HCT116 (cell line): ENCODE results near the gene LIG3. TPM values are rescaled to one million over a fixed set of nuclear protein-coding genes. Genes with fewer than 3 reads are reported as not detected.

Source experiments
- ATAC-seq: fragments of 200-7000 bp; cut with Tn5 transposase; 2 replicates; pipeline ENCODE4 v1.9.1; 2020; ENCODE audit warnings: mild to moderate bottlenecking, moderate library complexity
- BruUV-seq: library from RNA; stranded (reverse); fragments of 400-500 nt; replicated peaks from 2 replicates; lab custom pipeline; 2021; lab: Mats Ljungman, UMichigan
- CTCF ChIA-PET: fragments of 300-600 bp; sonication (Branson Sonifier 250); formaldehyde crosslinking; loops from one replicate; lab custom pipeline; 2021; ENCODE audit warnings: antibody characterized with exemption; lab: Charles Lee
- POLR2A ChIA-PET: fragments of 300-600, 350-600 bp; sonication (Branson Sonifier 250); formaldehyde crosslinking; loops from one replicate; lab custom pipeline; 2021; ENCODE audit warnings: antibody characterized with exemption; lab: Charles Lee
- RAD21 ChIA-PET, 2 experiments: fragments of 300-600 bp; sonication (Branson Sonifier 250); formaldehyde crosslinking; loops; one replicate each; lab custom pipeline; 2023; ENCODE audit warnings: low total read pairs in 2 of 2; ENCODE audit not compliant: uncharacterized antibody in 2 of 2, unreplicated experiment in 2 of 2, low non-redundant PET in 1 of 2; lab: Charles Lee
- DNase-seq: peaks from one replicate; pipeline ENCODE4 v3.0.0-alpha.2; 2010; ENCODE audit warnings: low read depth, low spot score
- H2AFZ ChIP-seq: fragments of 200-600 bp; shearing (Covaris generic), sonication (generic); 2 replicates; pipeline ENCODE4 v1.6.1; 2017; ENCODE audit warnings: low read depth, mixed run types, mixed read lengths, antibody characterized with exemption, low read length; ENCODE audit not compliant: poor library complexity, severe bottlenecking
- H3K27ac ChIP-seq: 2 replicates; pipeline ENCODE4 v1.5.1; 2012; ENCODE audit warnings: low read depth, low read length
- H3K27me3 ChIP-seq: fragments of 200-600 bp; sonication (generic); 2 replicates; pipeline ENCODE4 v1.6.1; 2016; ENCODE audit warnings: mixed run types, low read length, mixed read lengths; ENCODE audit not compliant: insufficient read depth
- H3K36me3 ChIP-seq, 2 experiments: fragments of 200-500 bp in 1 of 2; fragments of 200-600 bp in 1 of 2; sonication (Bioruptor generic) in 1 of 2; sonication (generic) in 1 of 2; 2 replicates each; pipeline versions ENCODE4 v1.5.1 to v1.6.1; 2014 to 2016; ENCODE audit warnings: low read length in 2 of 2, inconsistent platforms in 1 of 2, mixed read lengths in 1 of 2, mixed run types in 1 of 2; ENCODE audit not compliant: insufficient read depth in 2 of 2, control insufficient read depth in 1 of 2
- H3K4me1 ChIP-seq, 2 experiments: fragments of 200-600 bp in 1 of 2; sonication (generic) in 1 of 2; 2 replicates each; pipeline versions ENCODE4 v1.5.1 to v1.6.1; 2012 to 2017; ENCODE audit warnings: low read length in 2 of 2, inconsistent platforms in 1 of 2, mild to moderate bottlenecking in 1 of 2, mixed read lengths in 1 of 2, mixed run types in 1 of 2, moderate library complexity in 1 of 2; ENCODE audit not compliant: insufficient read depth in 2 of 2, control insufficient read depth in 1 of 2
- H3K4me2 ChIP-seq: fragments of 200-600 bp; sonication (generic); 2 replicates; pipeline ENCODE4 v1.6.1; 2017; ENCODE audit warnings: mixed run types, low read length, mixed read lengths
- H3K4me3 ChIP-seq, 2 experiments: fragments of 200-600 bp in 1 of 2; sonication (generic) in 1 of 2; replicated peaks in 1 of 2; 2 replicates each; pipeline ENCODE4 v1.5.1; 2011 to 2016; ENCODE audit warnings: low read length in 2 of 2, control low read depth in 1 of 2, low read depth in 1 of 2, mild to moderate bottlenecking in 1 of 2, mixed read lengths in 1 of 2, mixed run types in 1 of 2
- H3K79me2 ChIP-seq: fragments of 200-600 bp; sonication (generic); 2 replicates; pipeline ENCODE4 v1.6.1; 2017; ENCODE audit warnings: mild to moderate bottlenecking, mixed run types, low read length, moderate library complexity, mixed read lengths; ENCODE audit not compliant: insufficient read depth
- H3K9ac ChIP-seq: fragments of 200-600 bp; sonication (generic); 2 replicates; pipeline ENCODE4 v1.6.1; 2016; ENCODE audit warnings: low read length, mixed read lengths
- H3K9me2 ChIP-seq: fragments of 200-600 bp; sonication (generic), shearing (Covaris generic); 2 replicates; pipeline ENCODE4 v1.6.1; 2017; ENCODE audit warnings: mixed run types, mild to moderate bottlenecking, moderate library complexity; ENCODE audit not compliant: insufficient read depth
- H3K9me3 ChIP-seq, 2 experiments: fragments of 200-500 bp in 1 of 2; fragments of 200-600 bp in 1 of 2; sonication (Bioruptor generic) in 1 of 2; sonication (generic) in 1 of 2; 2 replicates each; pipeline ENCODE4 v1.6.1; 2014 to 2017; ENCODE audit warnings: low read length in 2 of 2, mixed read lengths in 2 of 2, inconsistent platforms in 1 of 2, low read depth in 1 of 2, mild to moderate bottlenecking in 1 of 2, mixed run types in 1 of 2, moderate library complexity in 1 of 2; ENCODE audit not compliant: control insufficient read depth in 1 of 2, insufficient read depth in 1 of 2
- H4K20me1 ChIP-seq: fragments of 200-600 bp; sonication (generic), shearing (Covaris generic); 2 replicates; pipeline ENCODE4 v1.6.1; 2017; ENCODE audit warnings: mixed run types, mild to moderate bottlenecking, moderate library complexity; ENCODE audit not compliant: insufficient read depth
- CBX3 ChIP-seq: IDR thresholded peaks from 2 replicates; pipeline ENCODE4 v1.6.1; 2012; ENCODE audit warnings: low read depth
- CTCF ChIP-seq, 3 experiments: fragments of 200-600 bp in 1 of 3; sonication (generic) in 1 of 3; IDR thresholded peaks in 2 of 3; conservative IDR thresholded peaks in 1 of 3; 2 replicates each; pipeline ENCODE4 v1.5.1; 2012 to 2017; ENCODE audit warnings: low read depth in 2 of 3, low read length in 2 of 3, antibody characterized with exemption in 1 of 3, borderline replicate concordance in 1 of 3, control low read depth in 1 of 3, mild to moderate bottlenecking in 1 of 3, mixed read lengths in 1 of 3, mixed run types in 1 of 3, moderate library complexity in 1 of 3; ENCODE audit not compliant: insufficient read depth in 1 of 3
- EZH2phosphoT487 ChIP-seq: fragments of 200-600 bp; IDR thresholded peaks from 2 replicates; pipeline ENCODE4 v1.6.1; 2018; ENCODE audit warnings: antibody characterized with exemption, borderline replicate concordance
- RAD21 ChIP-seq: IDR thresholded peaks from 2 replicates; pipeline ENCODE4 v1.6.1; 2012; ENCODE audit warnings: low read depth, mild to moderate bottlenecking
- TCF7L2 ChIP-seq: IDR thresholded peaks from 2 replicates; pipeline ENCODE4 v1.7.0; 2011; ENCODE audit warnings: borderline replicate concordance, inconsistent platforms; ENCODE audit not compliant: insufficient read depth, insufficient read length; ENCODE audit errors: extremely low read depth
- YY1 ChIP-seq: IDR thresholded peaks from 2 replicates; pipeline ENCODE4 v1.6.1; 2011; ENCODE audit warnings: low read length, low read depth, moderate library complexity, mild to moderate bottlenecking; ENCODE audit not compliant: insufficient replicate concordance; ENCODE audit errors: extremely low read depth
- ZFX ChIP-seq: fragments of 450-650 bp; IDR thresholded peaks from 2 replicates; pipeline ENCODE4 v1.6.1; 2017
- ZNF274 ChIP-seq: fragments of 200-500 bp; sonication (Bioruptor generic); IDR thresholded peaks from 2 replicates; pipeline ENCODE4 v1.6.1; 2014; ENCODE audit warnings: mild to moderate bottlenecking, low read depth, low read length, inconsistent platforms
- intact Hi-C: fragments of 100-400 bp; cut with micrococcal nuclease; formaldehyde crosslinking; loops from 2 replicates; pipeline ENCODE4 v1.10.0; 2022
- total RNA-seq: library from RNA; stranded (reverse); gene quantifications from one replicate; pipeline ENCODE4 v1.2.1, GENCODE V29; 2021; ENCODE audit not compliant: unreplicated experiment
- TF ChIP-seq, protein P1 (sequence below): IDR thresholded peaks from 2 replicates; pipeline ENCODE4 v1.6.1; 2012
- TF ChIP-seq, protein P2 (sequence below): IDR thresholded peaks from 2 replicates; pipeline ENCODE4 v1.6.1; 2011; ENCODE audit warnings: mild to moderate bottlenecking, low read length, moderate library complexity; ENCODE audit not compliant: insufficient replicate concordance; ENCODE audit errors: extremely low read depth

LIG3 gene
- total RNA-seq, 1 experiment from 2014 or later = 49.4 TPM

DNA sequence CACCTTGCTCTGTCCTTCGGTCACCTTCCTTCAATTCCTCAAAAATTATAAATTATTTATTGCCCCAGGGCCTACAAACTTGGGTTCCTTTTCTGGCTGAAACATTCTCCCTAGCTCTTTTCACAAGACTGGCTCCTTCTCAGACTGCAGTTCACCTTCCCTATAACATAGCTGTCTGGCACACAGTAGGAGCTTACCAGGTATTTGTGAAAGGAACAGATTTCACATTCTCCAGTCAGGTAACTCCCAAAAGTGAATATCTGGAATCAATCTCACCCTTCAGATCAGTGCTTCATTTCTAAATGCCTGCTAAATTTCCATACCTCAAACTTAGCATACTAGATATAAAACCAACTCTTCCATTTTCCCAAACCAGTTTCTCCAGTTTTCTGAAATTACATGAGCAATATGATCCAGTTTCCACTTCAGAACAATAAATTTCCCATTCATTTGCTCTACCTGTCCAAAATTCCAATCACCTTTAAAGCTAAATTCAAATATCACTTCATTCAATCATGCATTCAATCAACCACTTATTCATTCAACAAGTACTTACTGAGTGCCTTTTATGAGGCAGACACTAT is 77.1 kb downstream of the LIG3 start:
- H3K9ac ChIP-seq = no peak overlapping the region
- ChIA-PET RAD21 (no interaction called here), CTCF (no interaction called here), POLR2A (no interaction called here)
- H3K9me3 ChIP-seq = no peaks in the 10 kb centered on the region
- BruUV-seq = no TSS peak
- no peak overlapping the region for H2AFZ ChIP-seq
- no peak overlapping the region for H3K27ac ChIP-seq
- no peak overlapping the region for H3K4me3 ChIP-seq
- intact Hi-C loops = no loop called here
- H3K36me3 ChIP-seq = 0 out of 4 replicates have a peak, but pooled peaks cover 0 to 2% of the 10 kb centered on the region in 2 experiments
- ATAC-seq (no peak), DNase-seq (no peak)
- peak overlapping the region; percentile 21 for H3K4me2 ChIP-seq
- H3K79me2 ChIP-seq = peaks cover 26% of the 10 kb centered on the region
- no peak for TF ChIP-seq TCF7L2
- TF ChIP-seq, protein P1, sequence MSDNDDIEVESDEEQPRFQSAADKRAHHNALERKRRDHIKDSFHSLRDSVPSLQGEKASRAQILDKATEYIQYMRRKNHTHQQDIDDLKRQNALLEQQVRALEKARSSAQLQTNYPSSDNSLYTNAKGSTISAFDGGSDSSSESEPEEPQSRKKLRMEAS = no peak
- TF ChIP-seq ZFX = no peak
- TF ChIP-seq YY1 = no peak
- TF ChIP-seq CBX3 = no peak
- no peak for TF ChIP-seq CTCF (IDR thresholded peaks at IDR 0.05 in 2 of 3, conservative IDR thresholded peaks at IDR 0.05 in 1 of 3; ENCODE audit: borderline replicate concordance in 1 of 3, insufficient read depth in 1 of 3, low read depth in 2 of 3, low read length in 2 of 3)
- no peak for TF ChIP-seq RAD21
- TF ChIP-seq EZH2phosphoT487 = no peak
- TF ChIP-seq ZNF274 = no peak
- TF ChIP-seq, protein P2, sequence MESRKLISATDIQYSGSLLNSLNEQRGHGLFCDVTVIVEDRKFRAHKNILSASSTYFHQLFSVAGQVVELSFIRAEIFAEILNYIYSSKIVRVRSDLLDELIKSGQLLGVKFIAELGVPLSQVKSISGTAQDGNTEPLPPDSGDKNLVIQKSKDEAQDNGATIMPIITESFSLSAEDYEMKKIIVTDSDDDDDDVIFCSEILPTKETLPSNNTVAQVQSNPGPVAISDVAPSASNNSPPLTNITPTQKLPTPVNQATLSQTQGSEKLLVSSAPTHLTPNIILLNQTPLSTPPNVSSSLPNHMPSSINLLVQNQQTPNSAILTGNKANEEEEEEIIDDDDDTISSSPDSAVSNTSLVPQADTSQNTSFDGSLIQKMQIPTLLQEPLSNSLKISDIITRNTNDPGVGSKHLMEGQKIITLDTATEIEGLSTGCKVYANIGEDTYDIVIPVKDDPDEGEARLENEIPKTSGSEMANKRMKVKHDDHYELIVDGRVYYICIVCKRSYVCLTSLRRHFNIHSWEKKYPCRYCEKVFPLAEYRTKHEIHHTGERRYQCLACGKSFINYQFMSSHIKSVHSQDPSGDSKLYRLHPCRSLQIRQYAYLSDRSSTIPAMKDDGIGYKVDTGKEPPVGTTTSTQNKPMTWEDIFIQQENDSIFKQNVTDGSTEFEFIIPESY = no peak
- H3K4me1 ChIP-seq = peaks cover 18 to 23% of the 10 kb centered on the region in 2 experiments
- no peaks in the 10 kb centered on the region for H3K27me3 ChIP-seq
- H4K20me1 ChIP-seq = no peaks in the 10 kb centered on the region
- H3K9me2 ChIP-seq = no peaks in the 10 kb centered on the region

Other genes with a start within 250 kb of the LIG3 start
- gene CCT6B, start 19.1 kb upstream of the LIG3 start, total RNA-seq = 1.1 TPM
- gene ZNF830, start 19.0 kb upstream of the LIG3 start, total RNA-seq = 11.1 TPM
- gene RFFL, start 83.2 kb downstream of the LIG3 start, total RNA-seq = 40.3 TPM
- 12.9 TPM for gene RAD51D, start 139.3 kb downstream of the LIG3 start, total RNA-seq
- not detected for gene FNDC8, start 141.1 kb downstream of the LIG3 start, total RNA-seq
- 55.5 TPM for gene NLE1, start 161.8 kb downstream of the LIG3 start, total RNA-seq
- gene UNC45B, start 167.3 kb downstream of the LIG3 start, total RNA-seq = not detected
- not detected for gene SLC35G3, start 213.9 kb downstream of the LIG3 start, total RNA-seq